Keratinocyte (primary cell): ENCODE results near the gene ATG14. TPM values are rescaled to one million over a fixed set of nuclear protein-coding genes. Genes with fewer than 3 reads are reported as not detected.

Experiments used
- DNase-seq: peaks from one replicate; pipeline ENCODE4 v3.0.0-alpha.2; 2011; ENCODE audit warnings: low read depth, missing footprints, low spot score
- FAIRE-seq: peaks from 2 replicates; lab custom pipeline; 2011; peaks lifted over from hg19 to GRCh38; lab: Jason Lieb, UNC
- H2AFZ ChIP-seq: 2 replicates; pipeline ENCODE4 v1.6.0; 2012; ENCODE audit warnings: low read length, control low read depth, inconsistent platforms; ENCODE audit not compliant: control insufficient read depth
- H3K27ac ChIP-seq: 2 replicates; pipeline ENCODE4 v1.5.1; 2011; ENCODE audit warnings: low read length; ENCODE audit not compliant: control insufficient read depth, insufficient read depth
- H3K27me3 ChIP-seq: 3 replicates; pipeline ENCODE4 v1.6.0; 2011; ENCODE audit warnings: low read length; ENCODE audit not compliant: control insufficient read depth, insufficient read depth; ENCODE audit errors: extremely low read depth
- H3K36me3 ChIP-seq, 2 experiments: 2 replicates in 1 of 2; 3 replicates in 1 of 2; pipeline ENCODE4 v1.5.1; 2011; ENCODE audit warnings: low read length in 2 of 2, mild to moderate bottlenecking in 1 of 2; ENCODE audit not compliant: control insufficient read depth in 2 of 2, insufficient read depth in 2 of 2; ENCODE audit errors: extremely low read depth in 1 of 2
- H3K4me1 ChIP-seq: 3 replicates; pipeline ENCODE4 v1.5.1; 2011; ENCODE audit warnings: low read length; ENCODE audit not compliant: control insufficient read depth, insufficient read depth; ENCODE audit errors: extremely low read depth
- H3K4me2 ChIP-seq: 3 replicates; pipeline ENCODE4 v1.6.0; 2011; ENCODE audit warnings: low read depth, low read length; ENCODE audit not compliant: control insufficient read depth, insufficient read depth; ENCODE audit errors: extremely low read depth
- H3K4me3 ChIP-seq, 3 experiments: fragments of 200-600 bp in 1 of 3; sonication (generic) in 1 of 3; 2 replicates in 2 of 3; 3 replicates in 1 of 3; pipeline ENCODE4 v1.5.1; 2011 to 2016; ENCODE audit warnings: low read length in 3 of 3, mild to moderate bottlenecking in 3 of 3, control low read depth in 2 of 3, inconsistent platforms in 1 of 3, low read depth in 1 of 3, mixed read lengths in 1 of 3, mixed run types in 1 of 3, moderate library complexity in 1 of 3; ENCODE audit not compliant: control insufficient read depth in 2 of 3, insufficient read depth in 2 of 3; ENCODE audit errors: extremely low read depth in 1 of 3
- H3K79me2 ChIP-seq: 2 replicates; pipeline ENCODE4 v1.6.0; 2012; ENCODE audit warnings: low read length; ENCODE audit not compliant: control insufficient read depth, insufficient read depth
- H3K9ac ChIP-seq: 3 replicates; pipeline ENCODE4 v1.6.0; 2011; ENCODE audit warnings: low read length; ENCODE audit not compliant: control insufficient read depth, insufficient read depth; ENCODE audit errors: extremely low read depth
- H3K9me1 ChIP-seq: 3 replicates; pipeline ENCODE4 v1.6.0; 2011; ENCODE audit warnings: low read length; ENCODE audit not compliant: control insufficient read depth, insufficient read depth; ENCODE audit errors: extremely low read depth
- H3K9me3 ChIP-seq: 2 replicates; pipeline ENCODE4 v1.5.1; 2012; ENCODE audit warnings: low read depth, low read length; ENCODE audit not compliant: control insufficient read depth
- H4K20me1 ChIP-seq: 3 replicates; pipeline ENCODE4 v1.6.0; 2011; ENCODE audit warnings: low read length; ENCODE audit not compliant: control insufficient read depth, insufficient read depth; ENCODE audit errors: extremely low read depth
- EZH2 ChIP-seq: IDR thresholded peaks from one replicate; pipeline ENCODE4 v1.6.1; 2012; ENCODE audit warnings: inconsistent platforms, mild to moderate bottlenecking, low read length, moderate library complexity
- dilution Hi-C: fragments of 300-500 bp; cut with MboI; formaldehyde crosslinking; loops from one replicate; pipeline ENCODE4 v1.7.0; 2020; ENCODE audit warnings: low sequenced_read_pairs; ENCODE audit not compliant: extremely low pct_ligation_motif_present
- polyA plus RNA-seq, 5 experiments: library from polyadenylated mRNA; depleted of rRNA in 3 of 5; stranded (reverse) in 3 of 5; stranded (forward) in 1 of 5; unstranded in 1 of 5; fragments of >200 nt; gene quantifications; 1 replicate in 1 of 5; 2 replicates in 3 of 5; 3 replicates in 1 of 5; pipeline versions ENCODE4 v1.2.1 to v1.2.3, GENCODE V29; 2011 to 2012; ENCODE audit warnings: missing spikeins in 2 of 5, low read depth in 1 of 5, low replicate concordance in 1 of 5
- TF ChIP-seq, protein P1 (sequence below), 3 experiments: IDR thresholded peaks in 1 of 3; conservative IDR thresholded peaks in 1 of 3; optimal IDR thresholded peaks in 1 of 3; 2 replicates in 2 of 3; 3 replicates in 1 of 3; pipeline versions ENCODE3 to v1.5.1; 2011; ENCODE audit warnings: low read length in 3 of 3, mild to moderate bottlenecking in 3 of 3, moderate library complexity in 2 of 3, control low read depth in 1 of 3, inconsistent platforms in 1 of 3; ENCODE audit not compliant: insufficient read depth in 2 of 3; ENCODE audit errors: extremely low read depth in 1 of 3

ATG14 gene
- polyA plus RNA-seq, 1 donor (not counting 4 experiments of a cell fraction or from before 2014, with no cell fraction given): 7.0 TPM

DNA sequence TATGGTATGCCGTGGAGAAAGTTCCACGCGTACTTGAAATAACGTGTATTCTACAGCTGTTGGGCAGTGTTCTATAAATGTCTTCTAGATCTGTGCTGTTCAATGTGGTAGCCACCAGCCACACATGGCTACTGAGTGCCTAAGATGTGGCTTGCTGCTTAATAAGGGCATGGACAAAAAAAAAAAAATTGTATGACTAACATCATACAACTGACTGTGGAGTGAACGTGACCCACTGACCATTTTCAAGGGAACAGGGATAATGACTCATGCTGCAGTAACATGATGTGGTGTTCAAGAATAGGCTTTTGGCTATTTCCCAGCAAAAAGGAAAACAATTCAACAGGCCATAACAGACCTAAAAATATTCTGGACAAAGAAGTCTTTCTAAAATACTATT is 13.0 kb downstream of the ATG14 start:
- H2AFZ ChIP-seq: no peak overlapping the region
- H3K27ac ChIP-seq: no peak overlapping the region
- DNase-seq: peak; percentile 45
- no peak overlapping the region for H3K4me3 ChIP-seq
- dilution Hi-C loops: no loop called here
- peak; percentile 89 for FAIRE-seq
- TF ChIP-seq, protein P1, sequence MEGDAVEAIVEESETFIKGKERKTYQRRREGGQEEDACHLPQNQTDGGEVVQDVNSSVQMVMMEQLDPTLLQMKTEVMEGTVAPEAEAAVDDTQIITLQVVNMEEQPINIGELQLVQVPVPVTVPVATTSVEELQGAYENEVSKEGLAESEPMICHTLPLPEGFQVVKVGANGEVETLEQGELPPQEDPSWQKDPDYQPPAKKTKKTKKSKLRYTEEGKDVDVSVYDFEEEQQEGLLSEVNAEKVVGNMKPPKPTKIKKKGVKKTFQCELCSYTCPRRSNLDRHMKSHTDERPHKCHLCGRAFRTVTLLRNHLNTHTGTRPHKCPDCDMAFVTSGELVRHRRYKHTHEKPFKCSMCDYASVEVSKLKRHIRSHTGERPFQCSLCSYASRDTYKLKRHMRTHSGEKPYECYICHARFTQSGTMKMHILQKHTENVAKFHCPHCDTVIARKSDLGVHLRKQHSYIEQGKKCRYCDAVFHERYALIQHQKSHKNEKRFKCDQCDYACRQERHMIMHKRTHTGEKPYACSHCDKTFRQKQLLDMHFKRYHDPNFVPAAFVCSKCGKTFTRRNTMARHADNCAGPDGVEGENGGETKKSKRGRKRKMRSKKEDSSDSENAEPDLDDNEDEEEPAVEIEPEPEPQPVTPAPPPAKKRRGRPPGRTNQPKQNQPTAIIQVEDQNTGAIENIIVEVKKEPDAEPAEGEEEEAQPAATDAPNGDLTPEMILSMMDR (optimal IDR thresholded peaks at IDR 0.05 in 1 of 3, IDR thresholded peaks at IDR 0.05 in 1 of 3, conservative IDR thresholded peaks at IDR 0.05 in 1 of 3; ENCODE audit: extremely low read depth in 1 of 3, insufficient read depth in 2 of 3, low read length in 3 of 3): no peak
- TF ChIP-seq EZH2: no peak
- no peak overlapping the region for H3K9ac ChIP-seq
- no peaks in the 10 kb centered on the region for H3K27me3 ChIP-seq
- H3K9me1 ChIP-seq: no peaks in the 10 kb centered on the region
- H4K20me1 ChIP-seq: no peaks in the 10 kb centered on the region
- peaks cover 12% of the 10 kb centered on the region for H3K79me2 ChIP-seq
- peaks cover 6% of the 10 kb centered on the region for H3K4me1 ChIP-seq
- no peak overlapping the region for H3K4me2 ChIP-seq
- H3K36me3 ChIP-seq: peaks cover 0 to 1% of the 10 kb centered on the region in 2 experiments
- H3K9me3 ChIP-seq: no peaks in the 10 kb centered on the region

DNA sequence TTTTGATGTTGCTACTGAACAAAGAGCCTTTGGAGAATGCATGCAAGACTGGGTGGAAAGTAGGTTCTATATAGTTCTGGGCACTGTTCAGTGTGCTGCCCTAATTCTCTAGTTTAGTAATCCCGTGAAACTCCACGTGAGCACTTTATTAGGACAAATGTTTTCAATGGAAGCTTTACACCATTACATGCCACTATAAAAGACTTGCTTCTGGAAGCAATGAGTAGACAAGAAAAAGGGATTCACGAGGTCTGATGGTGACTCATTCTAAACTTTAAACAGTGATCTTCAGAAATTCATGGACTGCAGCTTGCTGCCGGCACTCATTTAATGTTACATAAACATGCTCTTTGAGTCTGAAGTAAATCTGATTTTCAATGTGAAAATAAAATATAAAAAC is 22.3 kb downstream of the ATG14 start:
- Histone ChIP-seq H3K9ac (no peak overlapping the region), H3K79me2 (no peaks in the 10 kb centered on the region), H3K4me2 (no peak overlapping the region), H4K20me1 (no peaks in the 10 kb centered on the region), H3K9me3 (no peaks in the 10 kb centered on the region), H3K9me1 (no peaks in the 10 kb centered on the region), H3K4me1 (no peaks in the 10 kb centered on the region), H3K27me3 (no peaks in the 10 kb centered on the region), H3K36me3 (peaks cover 0 to 7% of the 10 kb centered on the region in 2 experiments), H3K4me3 (no peak overlapping the region), H2AFZ (no peak overlapping the region), H3K27ac (no peak overlapping the region)
- TF ChIP-seq, protein P1 (optimal IDR thresholded peaks at IDR 0.05 in 1 of 3, IDR thresholded peaks at IDR 0.05 in 1 of 3, conservative IDR thresholded peaks at IDR 0.05 in 1 of 3; ENCODE audit: extremely low read depth in 1 of 3, insufficient read depth in 2 of 3, low read length in 3 of 3): no peak
- TF ChIP-seq EZH2: no peak
- dilution Hi-C loops: no loop called here
- DNase-seq (no peak), FAIRE-seq (no peak)
